Upper lobe of right lung (tissue), 1 donor: Measurements from ENCODE around the gene AGPAT2. TPM values are rescaled to one million over a fixed set of nuclear protein-coding genes. Genes with fewer than 3 reads are reported as not detected.

ENCODE experiments used
- ATAC-seq: fragments of 200-7000 bp; cut with Tn5 transposase; one replicate; pipeline ENCODE4 v1.9.1; 2020; ENCODE audit warnings: mild to moderate bottlenecking, moderate library complexity
- DNase-seq: peaks from one replicate; pipeline ENCODE4 v3.0.0-alpha.2; 2020
- H3K27ac ChIP-seq: fragments of 200-600 bp; one replicate; pipeline ENCODE4 v1.8.0; 2022
- H3K27me3 ChIP-seq: fragments of 200-600 bp; one replicate; pipeline ENCODE4 v1.8.0; 2022; ENCODE audit warnings: mild to moderate bottlenecking
- H3K36me3 ChIP-seq: fragments of 200-600 bp; one replicate; pipeline ENCODE4 v1.8.0; 2022
- H3K4me1 ChIP-seq: fragments of 200-600 bp; one replicate; pipeline ENCODE4 v1.8.0; 2022
- H3K4me3 ChIP-seq: fragments of 200-600 bp; one replicate; pipeline ENCODE4 v1.8.0; 2022; ENCODE audit warnings: mild to moderate bottlenecking
- H3K9me3 ChIP-seq: fragments of 200-600 bp; one replicate; pipeline ENCODE4 v1.8.0; 2022
- CTCF ChIP-seq: fragments of 200-600 bp; IDR thresholded peaks from one replicate; pipeline ENCODE4 v1.8.0; 2022; ENCODE audit warnings: antibody characterized with exemption
- intact Hi-C: fragments of 100-400 bp; cut with DNase I; formaldehyde crosslinking; loops from one replicate; pipeline ENCODE4 v1.11.0; 2022
- total RNA-seq: library from RNA; stranded (reverse); fragmentation: NEBNext Ultra II Directional; extraction: Animal tissue kit (Norgen Biotek cat#: 25700); gene quantifications from one replicate; pipeline ENCODE4 v1.2.1, GENCODE V29; 2021
- donor health status: DM: no; HTN: yes; CAD: no; lungs with severe emphysema.

AGPAT2 gene
- total RNA-seq, 1 donor from 2014 or later, result 117 TPM

GRCh38 chr9:136671254-136671614, 16.0 kb downstream of the AGPAT2 start:
- Histone ChIP-seq H3K27ac (no peak overlapping the region), H3K4me1 (peaks cover 11% of the 10 kb centered on the region), H3K36me3 (peaks cover 14% of the 10 kb centered on the region), H3K4me3 (no peak overlapping the region), H3K27me3 (no peaks in the 10 kb centered on the region), H3K9me3 (no peaks in the 10 kb centered on the region)
- no peak for ATAC-seq
- TF ChIP-seq CTCF, result no peak
- no peak for DNase-seq
- intact Hi-C loops, result no loop called here

GRCh38 chr9:136670576-136671253, 16.5 kb downstream of the AGPAT2 start:
- H3K27ac ChIP-seq, result peak overlapping the region; percentile 83
- intact Hi-C loops, result no loop called here
- H3K4me1 ChIP-seq, result peaks cover 11% of the 10 kb centered on the region
- H3K9me3 ChIP-seq, result no peaks in the 10 kb centered on the region
- no peak for TF ChIP-seq CTCF
- H3K27me3 ChIP-seq, result no peaks in the 10 kb centered on the region
- no peak for DNase-seq
- no peak for ATAC-seq
- peak overlapping the region; percentile 50 for H3K4me3 ChIP-seq
- H3K36me3 ChIP-seq, result peaks cover 13% of the 10 kb centered on the region

- intact Hi-C loops, result no loop called here
- Histone ChIP-seq H3K27ac (peak overlapping the region; percentile 83), H3K36me3 (peaks cover 17% of the 10 kb centered on the region), H3K9me3 (no peaks in the 10 kb centered on the region), H3K4me1 (peaks cover 15% of the 10 kb centered on the region), H3K4me3 (peak overlapping the region; percentile 50), H3K27me3 (no peaks in the 10 kb centered on the region)
- DNase-seq, result no peak
- TF ChIP-seq CTCF, result no peak
- no peak for ATAC-seq
These were observed 17.3 kb downstream of the AGPAT2 start for GRCh38 chr9:136669791-136670464.

- no peak for ATAC-seq
- Histone ChIP-seq H3K4me3 (peak overlapping the region; percentile 50), H3K9me3 (no peaks in the 10 kb centered on the region), H3K4me1 (peaks cover 9% of the 10 kb centered on the region), H3K27me3 (no peaks in the 10 kb centered on the region), H3K27ac (peak overlapping the region; percentile 83), H3K36me3 (peaks cover 15% of the 10 kb centered on the region)
- DNase-seq, result no peak
- no peak for TF ChIP-seq CTCF
- intact Hi-C loops, result no loop called here
These were observed 18.1 kb downstream of the AGPAT2 start for GRCh38 chr9:136668983-136669790.

GRCh38 chr9:136667940-136668760, 19.1 kb downstream of the AGPAT2 start:
- ATAC-seq (no peak), DNase-seq (no peak)
- Histone ChIP-seq H3K27ac (peak overlapping the region; percentile 83), H3K27me3 (peaks cover 9% of the 10 kb centered on the region), H3K4me1 (peaks cover 8% of the 10 kb centered on the region), H3K9me3 (no peaks in the 10 kb centered on the region), H3K4me3 (peak overlapping the region; percentile 50), H3K36me3 (peaks cover 10% of the 10 kb centered on the region)
- no peak for TF ChIP-seq CTCF
- intact Hi-C loops, result no loop called here
